NCI-H2107 (cell line): ENCODE measurements around the gene FABP6.

Experiments
- DNase-seq: peaks from one replicate; lab custom pipeline; 2025; lab: John Stamatoyannopoulos, UW

FABP6 gene

GRCh38 chr5:160262151-160263074, 33.1 kb downstream of the FABP6 start:
- DNase-seq = no peak

- DNase-seq = no peak
These were observed 34.1 kb downstream of the FABP6 start for GRCh38 chr5:160263326-160263855.

- no peak for DNase-seq
These were observed 36.7 kb downstream of the FABP6 start for GRCh38 chr5:160266044-160266443.

GRCh38 chr5:160266752-160267345, 37.5 kb downstream of the FABP6 start:
- DNase-seq = no peak

GRCh38 chr5:160268121-160268520, 38.8 kb downstream of the FABP6 start:
- DNase-seq = no peak

- DNase-seq = peak; percentile 48
These were observed 39.7 kb downstream of the FABP6 start for GRCh38 chr5:160269017-160269416.

- no peak for DNase-seq
These were observed 41.4 kb downstream of the FABP6 start for GRCh38 chr5:160270704-160271103.

- DNase-seq = no peak
These were observed 42.1 kb downstream of the FABP6 start for GRCh38 chr5:160271396-160271795.

GRCh38 chr5:160271836-160272235, 42.5 kb downstream of the FABP6 start:
- no peak for DNase-seq

GRCh38 chr5:160272264-160272663, 43.0 kb downstream of the FABP6 start:
- no peak for DNase-seq

GRCh38 chr5:160272889-160273288, 43.6 kb downstream of the FABP6 start:
- no peak for DNase-seq

- no peak for DNase-seq
These were observed 45.2 kb downstream of the FABP6 start for GRCh38 chr5:160274483-160274931.

GRCh38 chr5:160278343-160278742, 49.0 kb downstream of the FABP6 start:
- DNase-seq = no peak

GRCh38 chr5:160280384-160281095, 51.2 kb downstream of the FABP6 start:
- DNase-seq = no peak

- DNase-seq = no peak
These were observed 52.0 kb downstream of the FABP6 start for GRCh38 chr5:160281275-160281674.

GRCh38 chr5:160284291-160284873, 55.1 kb downstream of the FABP6 start:
- DNase-seq = no peak

GRCh38 chr5:160285316-160285715, 56.0 kb downstream of the FABP6 start:
- no peak for DNase-seq

- no peak for DNase-seq
These were observed 57.6 kb downstream of the FABP6 start for GRCh38 chr5:160286947-160287346.

- DNase-seq = no peak
These were observed 58.2 kb downstream of the FABP6 start for GRCh38 chr5:160287378-160288051.
